Astrocyte (in vitro differentiated cells and primary cell): Measurements from ENCODE around the gene ITGAX. TPM values are rescaled to one million over a fixed set of nuclear protein-coding genes. Genes with fewer than 3 reads are reported as not detected.

Experiments used
- DNase-seq: peaks from one replicate; pipeline ENCODE4 v3.0.0-alpha.2; 2010; ENCODE audit warnings: low read depth
- FAIRE-seq: peaks from 2 replicates; lab custom pipeline; 2011; peaks lifted over from hg19 to GRCh38; lab: Jason Lieb, UNC
- H2AFZ ChIP-seq: 2 replicates; pipeline ENCODE4 v1.6.0; 2012; ENCODE audit warnings: low read depth, low read length, inconsistent platforms
- H3K27ac ChIP-seq: 2 replicates; pipeline ENCODE4 v1.5.1; 2011; ENCODE audit warnings: low read depth, low read length, inconsistent platforms
- H3K27me3 ChIP-seq: 2 replicates; pipeline ENCODE4 v1.6.0; 2011; ENCODE audit warnings: low read length, inconsistent platforms; ENCODE audit not compliant: insufficient read depth
- H3K36me3 ChIP-seq: 2 replicates; pipeline ENCODE4 v1.5.1; 2011; ENCODE audit warnings: low read length, inconsistent platforms; ENCODE audit not compliant: insufficient read depth
- H3K4me1 ChIP-seq: 2 replicates; pipeline ENCODE4 v1.5.1; 2011; ENCODE audit warnings: low read length, inconsistent platforms; ENCODE audit not compliant: insufficient read depth
- H3K4me2 ChIP-seq: 2 replicates; pipeline ENCODE4 v1.6.0; 2012; ENCODE audit warnings: low read length, inconsistent platforms
- H3K4me3 ChIP-seq: 2 replicates; pipeline ENCODE4 v1.5.1; 2011; ENCODE audit warnings: low read depth, mild to moderate bottlenecking, low read length, inconsistent platforms; ENCODE audit not compliant: insufficient read depth
- H3K79me2 ChIP-seq: 2 replicates; pipeline ENCODE4 v1.6.0; 2012; ENCODE audit warnings: mild to moderate bottlenecking, low read length, inconsistent platforms; ENCODE audit not compliant: insufficient read depth
- H3K9ac ChIP-seq: 2 replicates; pipeline ENCODE4 v1.6.0; 2012; ENCODE audit warnings: mild to moderate bottlenecking, low read length, inconsistent platforms
- H3K9me3 ChIP-seq: 2 replicates; pipeline ENCODE4 v1.5.1; 2012; ENCODE audit warnings: low read depth, mild to moderate bottlenecking, low read length, inconsistent platforms; ENCODE audit not compliant: insufficient read depth
- H4K20me1 ChIP-seq: 2 replicates; pipeline ENCODE4 v1.6.0; 2012; ENCODE audit warnings: low read length, inconsistent platforms; ENCODE audit not compliant: insufficient read depth
- H3K27ac Mint-ChIP-seq: one replicate; pipeline ENCODE4 v1.8.0; 2021; ENCODE audit warnings: mild to moderate bottlenecking, mixed read lengths; ENCODE audit not compliant: unreplicated experiment
- H3K27me3 Mint-ChIP-seq: one replicate; pipeline ENCODE4 v1.8.0; 2021; ENCODE audit warnings: low read depth, mixed read lengths; ENCODE audit not compliant: unreplicated experiment
- H3K36me3 Mint-ChIP-seq: one replicate; pipeline ENCODE4 v1.8.0; 2021; ENCODE audit warnings: low read depth, mixed read lengths; ENCODE audit not compliant: unreplicated experiment
- H3K4me1 Mint-ChIP-seq: one replicate; pipeline ENCODE4 v1.8.0; 2021; ENCODE audit warnings: low read depth, mixed read lengths; ENCODE audit not compliant: unreplicated experiment
- H3K4me3 Mint-ChIP-seq: one replicate; pipeline ENCODE4 v1.8.0; 2021; ENCODE audit warnings: mild to moderate bottlenecking, moderate library complexity, mixed read lengths; ENCODE audit not compliant: unreplicated experiment
- H3K9me3 Mint-ChIP-seq: one replicate; pipeline ENCODE4 v1.8.0; 2021; ENCODE audit warnings: mild to moderate bottlenecking, mixed read lengths; ENCODE audit not compliant: unreplicated experiment
- CTCF ChIP-seq: IDR thresholded peaks from 2 replicates; pipeline ENCODE4 v1.5.1; 2011; ENCODE audit warnings: low read depth, mild to moderate bottlenecking, inconsistent platforms, low read length, moderate library complexity; ENCODE audit not compliant: insufficient read depth
- EZH2 ChIP-seq: IDR thresholded peaks from 2 replicates; pipeline ENCODE4 v1.6.1; 2012; ENCODE audit warnings: mild to moderate bottlenecking, low read length, inconsistent platforms; ENCODE audit not compliant: insufficient read depth
- total RNA-seq: library from RNA; stranded (reverse); gene quantifications from 2 replicates; pipeline ENCODE4 v1.2.1, GENCODE V29; 2021

ITGAX gene
- total RNA-seq, 1 donor from 2014 or later: 0.27 TPM

DNA sequence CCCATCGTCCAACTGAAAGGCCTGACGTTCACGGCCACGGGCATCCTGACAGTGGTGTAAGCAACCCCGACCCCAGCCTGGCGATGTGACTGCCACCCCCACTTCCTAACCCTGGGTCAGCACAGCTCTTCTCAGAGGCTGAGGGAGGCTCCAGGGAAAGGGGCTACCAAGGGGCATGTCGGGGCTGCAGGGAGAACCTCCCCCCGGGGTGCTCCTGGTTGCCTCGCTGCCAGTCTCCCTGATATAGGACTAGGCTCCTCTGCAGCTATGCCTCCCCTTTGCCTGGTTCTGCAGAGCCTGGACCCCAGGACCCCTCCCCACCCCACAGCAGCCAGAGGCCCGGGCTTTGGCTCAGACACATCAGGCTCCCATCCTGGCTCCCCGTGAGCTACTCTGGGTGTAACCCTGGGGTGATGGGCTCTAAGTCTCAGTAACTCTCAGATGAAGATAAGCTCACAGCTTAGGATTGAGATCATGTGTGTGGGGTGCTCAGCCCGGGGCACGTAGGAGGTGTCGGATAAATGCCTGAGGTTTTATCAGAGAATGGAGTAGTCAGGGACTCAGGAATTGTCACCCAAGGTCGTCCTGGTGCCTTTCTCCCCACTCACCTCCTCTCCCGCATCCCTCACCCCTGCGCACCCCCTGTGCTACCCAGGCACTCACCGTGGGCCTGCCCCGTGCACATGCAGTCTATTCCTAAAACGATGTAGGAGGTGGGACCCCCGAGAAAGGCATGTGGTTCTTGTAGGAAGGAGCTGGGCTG is 48.8 kb downstream of the ITGAX start:
- no peak for TF ChIP-seq EZH2
- TF ChIP-seq CTCF: no peak
- Mint-ChIP-seq H3K9me3 (peaks cover 10% of the 10 kb centered on the region), H3K36me3 (peaks cover 2% of the 10 kb centered on the region), H3K4me3 (no peak overlapping the region), H3K27me3 (peaks cover 25% of the 10 kb centered on the region), H3K4me1 (no peaks in the 10 kb centered on the region), H3K27ac (no peak overlapping the region)
- H4K20me1 ChIP-seq: no peaks in the 10 kb centered on the region
- H3K36me3 ChIP-seq: no peaks in the 10 kb centered on the region
- no peak overlapping the region for H3K27ac ChIP-seq
- FAIRE-seq (no peak), DNase-seq (no peak)
- H3K79me2 ChIP-seq: no peaks in the 10 kb centered on the region
- no peaks in the 10 kb centered on the region for H3K27me3 ChIP-seq
- H3K4me3 ChIP-seq: no peak overlapping the region
- no peak overlapping the region for H2AFZ ChIP-seq
- no peaks in the 10 kb centered on the region for H3K4me1 ChIP-seq
- no peak overlapping the region for H3K4me2 ChIP-seq
- H3K9me3 ChIP-seq: peaks cover 2% of the 10 kb centered on the region
- H3K9ac ChIP-seq: no peak overlapping the region

GRCh38 chr16:31404353-31405064 is 49.5 kb downstream of the ITGAX start:
- no peak for FAIRE-seq
- no peak overlapping the region for H2AFZ ChIP-seq

More at GRCh38 chr16:31404353-31405064, 49.5 kb downstream of the ITGAX start:
- H3K4me3 Mint-ChIP-seq: no peak overlapping the region
- H4K20me1 ChIP-seq: no peaks in the 10 kb centered on the region
- no peaks in the 10 kb centered on the region for H3K4me1 ChIP-seq
- H3K9me3 ChIP-seq: peaks cover 2% of the 10 kb centered on the region
- no peak overlapping the region for H3K9ac ChIP-seq
- H3K4me3 ChIP-seq: no peak overlapping the region
- H3K36me3 ChIP-seq: no peaks in the 10 kb centered on the region
- H3K27me3 ChIP-seq: no peaks in the 10 kb centered on the region
- no peak overlapping the region for H3K27ac Mint-ChIP-seq
- no peak overlapping the region for H3K4me2 ChIP-seq
- no peaks in the 10 kb centered on the region for H3K79me2 ChIP-seq
- peaks cover 28% of the 10 kb centered on the region for H3K27me3 Mint-ChIP-seq
- H3K27ac ChIP-seq: no peak overlapping the region
- H3K4me1 Mint-ChIP-seq: no peaks in the 10 kb centered on the region
- no peaks in the 10 kb centered on the region for H3K36me3 Mint-ChIP-seq
- no peak for DNase-seq
- TF ChIP-seq EZH2 (no peak), CTCF (no peak)
- H3K9me3 Mint-ChIP-seq: peaks cover 6% of the 10 kb centered on the region
